ENCODE data around the gene VPS8. TPM values are rescaled to one million over a fixed set of nuclear protein-coding genes. Genes with fewer than 3 reads are reported as not detected.

The VPS8 gene
- polyA plus RNA-seq, 2 of the 4 experiments (the other 2 are of a cell fraction), result 10.3 to 30.1 TPM

GRCh38 chr3:184968115-184968514 is 156.1 kb downstream of the VPS8 start:
- DNase-seq (ENCODE audit: low read depth in 1 of 2, low spot score in 1 of 2) (no peak), ATAC-seq (no peak), FAIRE-seq (no peak)
- TF ChIP-seq FOSL2 (IDR thresholded peaks at IDR 0.05) (no peak), FOSL2 (CRISPR knock-in tag; IDR thresholded peaks at IDR 0.05) (no peak), KDM1A (IDR thresholded peaks at IDR 0.05; ENCODE audit: low read depth) (no peak), RCOR1 (IDR thresholded peaks at IDR 0.05; ENCODE audit: low read depth, low read length) (no peak), TFCP2L1 (CRISPR knock-in tag; IDR thresholded peaks at IDR 0.05) (no peak), NPAS2 (CRISPR knock-in tag; IDR thresholded peaks at IDR 0.05; ENCODE audit: borderline replicate concordance) (no peak), REST (IDR thresholded peaks at IDR 0.05) (no peak), CBX2 (IDR thresholded peaks at IDR 0.05; ENCODE audit: borderline replicate concordance, low read depth) (no peak), RFX5 (IDR thresholded peaks at IDR 0.05) (no peak), RARB (CRISPR knock-in tag; IDR thresholded peaks at IDR 0.05) (no peak), RNF2 (IDR thresholded peaks at IDR 0.05; ENCODE audit: borderline replicate concordance, low read depth) (no peak), MAFK (IDR thresholded peaks at IDR 0.05; ENCODE audit: partially characterized antibody) (no peak), HMGXB4 (CRISPR knock-in tag; IDR thresholded peaks at IDR 0.05; ENCODE audit: borderline replicate concordance) (no peak), MAZ (IDR thresholded peaks at IDR 0.05; ENCODE audit: borderline replicate concordance, low read depth, low read length) (no peak), MAX (IDR thresholded peaks at IDR 0.05) (no peak), JUN (IDR thresholded peaks at IDR 0.05) (no peak), NFE2L2 (conservative IDR thresholded peaks at IDR 0.05; ENCODE audit: low read length) (no peak), HEYL (CRISPR knock-in tag; IDR thresholded peaks at IDR 0.05) (no peak)
- POLR2A ChIA-PET, result no interaction called here
- WGBS (ENCODE audit: missing lambda C conversion rate), result 83% methylated on average over 1 of the region's 1 CpG
- no peak overlapping the region for H3K27ac ChIP-seq
- H3K4me3 ChIP-seq, result no peak overlapping the region
- H3K4me2 ChIP-seq, result no peak overlapping the region
- no peaks in the 10 kb centered on the region for H3K9me3 ChIP-seq
- CTCF ChIA-PET, result no interaction called here
- no peaks in the 10 kb centered on the region for H3K4me1 ChIP-seq

GRCh38 chr3:184970186-184970585 is 158.2 kb downstream of the VPS8 start:
- no peak overlapping the region for H3K4me2 ChIP-seq
- ATAC-seq (no peak), DNase-seq (ENCODE audit: low read depth in 1 of 2, low spot score in 1 of 2) (no peak), FAIRE-seq (no peak)
- no peak overlapping the region for H3K4me3 ChIP-seq
- 60% methylated on average over 3 of the region's 3 CpGs for WGBS (ENCODE audit: missing lambda C conversion rate)
- CTCF ChIA-PET, result no interaction called here
- POLR2A ChIA-PET, result no interaction called here
- H3K4me1 ChIP-seq, result no peaks in the 10 kb centered on the region
- no peaks in the 10 kb centered on the region; the same call in 2 of the 3 replicates for H3K9me3 ChIP-seq
- no peak overlapping the region for H3K27ac ChIP-seq
- TF ChIP-seq HOXA7 (CRISPR knock-in tag; IDR thresholded peaks at IDR 0.05), result no peak
- TF ChIP-seq EHMT2 (IDR thresholded peaks at IDR 0.05; ENCODE audit: low read depth), result no peak
- no peak for TF ChIP-seq CTCF (IDR thresholded peaks at IDR 0.05)
- TF ChIP-seq EHF (CRISPR knock-in tag; IDR thresholded peaks at IDR 0.05), result no peak
- TF ChIP-seq FOSL2 (IDR thresholded peaks at IDR 0.05), result no peak
- no peak for TF ChIP-seq FOSL2 (CRISPR knock-in tag; IDR thresholded peaks at IDR 0.05)
- no peak for TF ChIP-seq MYC (IDR thresholded peaks at IDR 0.05; ENCODE audit: borderline replicate concordance, low read length)
- no peak for TF ChIP-seq PHF8 (IDR thresholded peaks at IDR 0.05; ENCODE audit: borderline replicate concordance, low read depth)
- TF ChIP-seq KDM1A (IDR thresholded peaks at IDR 0.05; ENCODE audit: low read depth), result no peak
- TF ChIP-seq RAD21 (conservative IDR thresholded peaks at IDR 0.05 in 1 of 2, IDR thresholded peaks at IDR 0.05 in 1 of 2), result no peak
- no peak for TF ChIP-seq ZSCAN20 (CRISPR knock-in tag; IDR thresholded peaks at IDR 0.05)
- no peak for TF ChIP-seq TFCP2L1 (CRISPR knock-in tag; IDR thresholded peaks at IDR 0.05)
- no peak for TF ChIP-seq GATA3 (IDR thresholded peaks at IDR 0.05; ENCODE audit: borderline replicate concordance)
- TF ChIP-seq HOXB5 (CRISPR knock-in tag; IDR thresholded peaks at IDR 0.05), result no peak
- TF ChIP-seq POLR2AphosphoS2 (conservative IDR thresholded peaks at IDR 0.05; ENCODE audit: low read length), result no peak
- no peak for TF ChIP-seq CHD4 (IDR thresholded peaks at IDR 0.05; ENCODE audit: borderline replicate concordance)
- TF ChIP-seq ZC3H11A (IDR thresholded peaks at IDR 0.05), result no peak
- TF ChIP-seq EP300 (IDR thresholded peaks at IDR 0.05), result no peak
- no peak for TF ChIP-seq RARB (CRISPR knock-in tag; IDR thresholded peaks at IDR 0.05)
- no peak for TF ChIP-seq MAZ (IDR thresholded peaks at IDR 0.05; ENCODE audit: borderline replicate concordance, low read depth, low read length)

Measured in A549 (cell line).